ENCODE data around the gene CCT6A.
"Not testable (repeated sequence)": the region's sequence is repeated elsewhere in the genome, so short reads cannot be mapped to it uniquely, and the experiment has no call there.

CCT6A gene

DNA sequence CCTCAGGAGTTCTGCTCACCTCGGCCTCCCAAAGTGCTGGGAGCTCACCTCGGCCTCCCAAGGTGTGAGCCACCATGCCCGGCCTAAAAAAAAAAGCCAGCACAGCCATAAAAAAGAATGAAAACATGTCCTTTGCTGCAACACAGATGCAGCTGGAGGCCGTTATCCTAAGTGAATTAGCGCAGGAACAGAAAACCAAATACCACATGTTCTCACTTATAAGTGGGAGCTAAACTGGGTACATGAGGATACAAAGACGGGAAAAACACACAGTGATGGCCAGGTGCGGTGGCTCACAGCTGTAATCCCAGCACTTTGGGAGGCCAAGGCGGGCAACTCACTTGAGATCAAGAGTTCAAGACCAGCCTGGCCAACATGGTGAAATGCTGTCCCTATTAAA is 21.2 kb upstream of the CCT6A start:
- TF ChIP-seq, protein P1, sequence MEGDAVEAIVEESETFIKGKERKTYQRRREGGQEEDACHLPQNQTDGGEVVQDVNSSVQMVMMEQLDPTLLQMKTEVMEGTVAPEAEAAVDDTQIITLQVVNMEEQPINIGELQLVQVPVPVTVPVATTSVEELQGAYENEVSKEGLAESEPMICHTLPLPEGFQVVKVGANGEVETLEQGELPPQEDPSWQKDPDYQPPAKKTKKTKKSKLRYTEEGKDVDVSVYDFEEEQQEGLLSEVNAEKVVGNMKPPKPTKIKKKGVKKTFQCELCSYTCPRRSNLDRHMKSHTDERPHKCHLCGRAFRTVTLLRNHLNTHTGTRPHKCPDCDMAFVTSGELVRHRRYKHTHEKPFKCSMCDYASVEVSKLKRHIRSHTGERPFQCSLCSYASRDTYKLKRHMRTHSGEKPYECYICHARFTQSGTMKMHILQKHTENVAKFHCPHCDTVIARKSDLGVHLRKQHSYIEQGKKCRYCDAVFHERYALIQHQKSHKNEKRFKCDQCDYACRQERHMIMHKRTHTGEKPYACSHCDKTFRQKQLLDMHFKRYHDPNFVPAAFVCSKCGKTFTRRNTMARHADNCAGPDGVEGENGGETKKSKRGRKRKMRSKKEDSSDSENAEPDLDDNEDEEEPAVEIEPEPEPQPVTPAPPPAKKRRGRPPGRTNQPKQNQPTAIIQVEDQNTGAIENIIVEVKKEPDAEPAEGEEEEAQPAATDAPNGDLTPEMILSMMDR (IDR thresholded peaks at IDR 0.05; ENCODE audit: low read length): no peak
- TF ChIP-seq EZH2 (IDR thresholded peaks at IDR 0.05; ENCODE audit: borderline replicate concordance, low read length): no peak
- H3K4me3 ChIP-seq (ENCODE audit: low read depth, low read length, poor library complexity, severe bottlenecking): no peak overlapping the region
- no peak overlapping the region for H3K9ac ChIP-seq (ENCODE audit: low read length)
- peaks cover 23% of the 10 kb centered on the region for H3K4me1 ChIP-seq (ENCODE audit: insufficient read depth, low read length, severe bottlenecking)
- no peaks in the 10 kb centered on the region for H3K9me2 ChIP-seq (ENCODE audit: low read depth, low read length)
- no peaks in the 10 kb centered on the region for H4K20me1 ChIP-seq (ENCODE audit: insufficient read depth, low read length)
- no peaks in the 10 kb centered on the region for H3F3A ChIP-seq (ENCODE audit: insufficient read depth, low read length)
- no peak overlapping the region for H3K27ac ChIP-seq (ENCODE audit: low read depth, low read length, poor library complexity, severe bottlenecking)
- H3K36me3 ChIP-seq (ENCODE audit: insufficient read depth, low read length): peaks cover 51% of the 10 kb centered on the region
- H3K4me2 ChIP-seq (ENCODE audit: low read length): no peak overlapping the region
- no peaks in the 10 kb centered on the region for H3K79me2 ChIP-seq (ENCODE audit: insufficient read depth, low read length)
- no peaks in the 10 kb centered on the region for H3K27me3 ChIP-seq (ENCODE audit: insufficient read depth, low read length)
- H3K9me3 ChIP-seq (ENCODE audit: low read length): no peaks in the 10 kb centered on the region
- no peak overlapping the region for H2AFZ ChIP-seq (ENCODE audit: low read length)

DNA sequence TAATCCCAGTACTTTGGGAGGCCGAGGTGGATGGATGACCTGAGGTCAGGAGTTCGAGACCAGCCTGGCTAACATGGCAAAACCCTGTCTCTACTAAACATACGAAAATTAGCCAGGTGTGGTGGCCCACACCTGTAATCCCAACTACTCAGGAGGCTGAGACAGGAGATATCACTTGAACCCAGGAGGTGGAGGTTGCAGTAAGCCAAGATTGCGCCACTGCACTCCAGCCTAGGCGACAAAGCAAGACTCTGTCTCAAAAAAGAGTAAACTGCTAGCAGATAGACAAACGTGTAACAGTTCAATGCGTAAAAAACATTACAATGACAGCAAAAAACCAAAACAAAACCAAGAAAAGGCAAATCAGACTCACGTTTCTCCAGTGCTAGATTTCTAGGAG is 20.0 kb upstream of the CCT6A start:
- peaks cover 41% of the 10 kb centered on the region for H3K36me3 ChIP-seq (ENCODE audit: insufficient read depth, low read length)
- not testable (repeated sequence) for H3K9me3 ChIP-seq (ENCODE audit: low read length); H3F3A ChIP-seq (ENCODE audit: insufficient read depth, low read length); H3K27me3 ChIP-seq (ENCODE audit: insufficient read depth, low read length); H3K4me2 ChIP-seq (ENCODE audit: low read length); H3K4me3 ChIP-seq (ENCODE audit: low read depth, low read length, poor library complexity, severe bottlenecking); H3K27ac ChIP-seq (ENCODE audit: low read depth, low read length, poor library complexity, severe bottlenecking); H3K79me2 ChIP-seq (ENCODE audit: insufficient read depth, low read length); H4K20me1 ChIP-seq (ENCODE audit: insufficient read depth, low read length); H2AFZ ChIP-seq (ENCODE audit: low read length); H3K9me2 ChIP-seq (ENCODE audit: low read depth, low read length); H3K9ac ChIP-seq (ENCODE audit: low read length)
- peaks cover 23% of the 10 kb centered on the region for H3K4me1 ChIP-seq (ENCODE audit: insufficient read depth, low read length, severe bottlenecking)

DNA sequence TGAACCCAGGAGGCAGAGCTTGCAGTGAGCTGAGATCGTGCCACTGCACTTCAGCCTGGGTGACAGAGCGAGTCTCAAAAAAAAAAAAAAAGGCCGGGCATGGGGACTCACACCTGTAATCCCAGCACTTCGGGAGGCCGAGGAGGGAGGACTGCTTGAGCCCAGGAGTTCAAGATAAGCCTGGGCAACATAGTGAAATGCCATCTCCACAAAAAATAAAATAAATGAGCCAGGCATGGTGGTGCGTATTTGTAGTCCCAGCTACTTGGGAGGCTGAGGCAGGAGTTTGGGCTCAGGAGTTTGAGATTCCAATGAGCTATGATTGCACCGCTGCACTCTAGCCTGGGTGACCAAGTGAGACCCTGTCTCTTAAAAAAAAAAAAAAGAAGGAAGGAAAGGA is 19.0 kb upstream of the CCT6A start:
- H3K27ac ChIP-seq (ENCODE audit: low read depth, low read length, poor library complexity, severe bottlenecking); H3K4me2 ChIP-seq (ENCODE audit: low read length); H2AFZ ChIP-seq (ENCODE audit: low read length); H3K9me2 ChIP-seq (ENCODE audit: low read depth, low read length); H4K20me1 ChIP-seq (ENCODE audit: insufficient read depth, low read length); H3K9me3 ChIP-seq (ENCODE audit: low read length); H3K27me3 ChIP-seq (ENCODE audit: insufficient read depth, low read length); H3K4me3 ChIP-seq (ENCODE audit: low read depth, low read length, poor library complexity, severe bottlenecking); H3K9ac ChIP-seq (ENCODE audit: low read length); H3F3A ChIP-seq (ENCODE audit: insufficient read depth, low read length); H3K79me2 ChIP-seq (ENCODE audit: insufficient read depth, low read length): not testable (repeated sequence)
- peaks cover 23% of the 10 kb centered on the region for H3K4me1 ChIP-seq (ENCODE audit: insufficient read depth, low read length, severe bottlenecking)
- H3K36me3 ChIP-seq (ENCODE audit: insufficient read depth, low read length): peaks cover 32% of the 10 kb centered on the region

DNA sequence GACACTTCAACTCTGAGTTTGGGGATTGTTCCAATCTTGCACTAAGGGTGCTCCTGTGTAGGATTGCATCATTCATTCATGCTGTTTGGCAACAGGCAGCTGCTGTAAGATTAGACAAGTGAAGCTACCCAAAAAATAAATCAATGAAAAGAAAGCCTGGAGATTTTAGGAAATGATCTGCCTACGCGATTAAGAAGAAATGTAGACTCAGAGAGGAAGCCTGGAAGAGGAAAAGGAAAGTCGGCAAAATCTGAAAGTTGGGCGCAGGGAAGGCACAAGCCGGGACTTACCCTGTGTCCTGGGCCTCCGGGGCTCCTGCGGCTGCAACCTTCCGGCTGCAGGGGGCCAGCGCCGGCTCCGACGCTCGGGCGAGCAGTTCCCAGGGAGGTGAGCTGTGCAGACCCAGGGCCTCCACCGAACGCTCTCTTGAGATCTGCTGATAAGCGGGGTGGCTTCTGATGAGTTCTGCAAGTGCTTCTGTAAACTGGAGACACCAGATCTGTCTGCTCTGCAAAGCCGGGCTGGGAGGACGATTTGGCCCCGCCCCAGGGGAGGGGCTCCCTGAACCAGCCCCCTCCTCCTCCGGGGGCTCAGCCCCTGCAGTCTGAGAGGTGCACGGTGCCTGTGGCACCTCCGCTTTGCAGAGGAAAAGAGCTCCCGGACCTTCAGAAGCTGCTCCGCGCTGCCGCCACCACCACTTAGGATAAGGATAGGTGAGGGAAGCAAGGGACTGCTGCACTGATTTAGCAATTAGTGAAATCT is 17.7 kb upstream of the CCT6A start:
- Histone ChIP-seq H3K4me2 (ENCODE audit: low read length) (peak overlapping the region; percentile 70), H3K9ac (ENCODE audit: low read length) (peak overlapping the region; percentile 55), H2AFZ (ENCODE audit: low read length) (no peak overlapping the region), H4K20me1 (ENCODE audit: insufficient read depth, low read length) (no peaks in the 10 kb centered on the region), H3K4me1 (ENCODE audit: insufficient read depth, low read length, severe bottlenecking) (peaks cover 23% of the 10 kb centered on the region), H3K9me2 (ENCODE audit: low read depth, low read length) (no peaks in the 10 kb centered on the region), H3F3A (ENCODE audit: insufficient read depth, low read length) (no peaks in the 10 kb centered on the region), H3K27ac (ENCODE audit: low read depth, low read length, poor library complexity, severe bottlenecking) (peak overlapping the region; percentile 42), H3K36me3 (ENCODE audit: insufficient read depth, low read length) (peaks cover 22% of the 10 kb centered on the region), H3K27me3 (ENCODE audit: insufficient read depth, low read length) (no peaks in the 10 kb centered on the region), H3K4me3 (ENCODE audit: low read depth, low read length, poor library complexity, severe bottlenecking) (peak overlapping the region; percentile 63), H3K9me3 (ENCODE audit: low read length) (no peaks in the 10 kb centered on the region), H3K79me2 (ENCODE audit: insufficient read depth, low read length) (no peaks in the 10 kb centered on the region)
- TF ChIP-seq, protein P1 (IDR thresholded peaks at IDR 0.05; ENCODE audit: low read length): peak; percentile 18; the same call in 1 of the 2 replicates
- no peak for TF ChIP-seq EZH2 (IDR thresholded peaks at IDR 0.05; ENCODE audit: borderline replicate concordance, low read length)
